WERI-Rb-1 (cell line): ENCODE results near the gene HOXC4.
A peak's percentile ranks its signal among the peaks of the same experiment; 100 is the strongest.

Experiments used
- DNase-seq: peaks from one replicate; pipeline ENCODE4 v3.0.0-alpha.2; 2020
- H3K27ac ChIP-seq: fragments of 250-450 bp; sonication (Bioruptor Pico); 2 replicates; pipeline ENCODE4 v1.5.1; 2020; ENCODE audit warnings: mild to moderate bottlenecking, moderate library complexity
- H3K27me3 ChIP-seq: fragments of 250-450 bp; sonication (Bioruptor Pico); 2 replicates; pipeline ENCODE4 v1.5.1; 2021; ENCODE audit warnings: mild to moderate bottlenecking, low read depth, moderate library complexity; ENCODE audit not compliant: insufficient read depth, severe bottlenecking
- H3K36me3 ChIP-seq: fragments of 250-450 bp; sonication (Bioruptor Pico); 2 replicates; pipeline ENCODE4 v1.5.1; 2020; ENCODE audit warnings: mild to moderate bottlenecking, moderate library complexity
- H3K4me3 ChIP-seq: 2 replicates; pipeline ENCODE4 v1.5.1; 2011; ENCODE audit warnings: low read depth, mild to moderate bottlenecking, control low read depth, low read length
- H3K9me3 ChIP-seq: fragments of 250-450 bp; sonication (Bioruptor Pico); 2 replicates; pipeline ENCODE4 v1.5.1; 2021; ENCODE audit warnings: mild to moderate bottlenecking, moderate library complexity; ENCODE audit not compliant: severe bottlenecking
- TF ChIP-seq, protein P1 (sequence below): IDR thresholded peaks from 2 replicates; pipeline ENCODE4 v1.5.1; 2011; ENCODE audit warnings: low read depth, mild to moderate bottlenecking, control low read depth, inconsistent platforms, low read length

The HOXC4 gene

DNA sequence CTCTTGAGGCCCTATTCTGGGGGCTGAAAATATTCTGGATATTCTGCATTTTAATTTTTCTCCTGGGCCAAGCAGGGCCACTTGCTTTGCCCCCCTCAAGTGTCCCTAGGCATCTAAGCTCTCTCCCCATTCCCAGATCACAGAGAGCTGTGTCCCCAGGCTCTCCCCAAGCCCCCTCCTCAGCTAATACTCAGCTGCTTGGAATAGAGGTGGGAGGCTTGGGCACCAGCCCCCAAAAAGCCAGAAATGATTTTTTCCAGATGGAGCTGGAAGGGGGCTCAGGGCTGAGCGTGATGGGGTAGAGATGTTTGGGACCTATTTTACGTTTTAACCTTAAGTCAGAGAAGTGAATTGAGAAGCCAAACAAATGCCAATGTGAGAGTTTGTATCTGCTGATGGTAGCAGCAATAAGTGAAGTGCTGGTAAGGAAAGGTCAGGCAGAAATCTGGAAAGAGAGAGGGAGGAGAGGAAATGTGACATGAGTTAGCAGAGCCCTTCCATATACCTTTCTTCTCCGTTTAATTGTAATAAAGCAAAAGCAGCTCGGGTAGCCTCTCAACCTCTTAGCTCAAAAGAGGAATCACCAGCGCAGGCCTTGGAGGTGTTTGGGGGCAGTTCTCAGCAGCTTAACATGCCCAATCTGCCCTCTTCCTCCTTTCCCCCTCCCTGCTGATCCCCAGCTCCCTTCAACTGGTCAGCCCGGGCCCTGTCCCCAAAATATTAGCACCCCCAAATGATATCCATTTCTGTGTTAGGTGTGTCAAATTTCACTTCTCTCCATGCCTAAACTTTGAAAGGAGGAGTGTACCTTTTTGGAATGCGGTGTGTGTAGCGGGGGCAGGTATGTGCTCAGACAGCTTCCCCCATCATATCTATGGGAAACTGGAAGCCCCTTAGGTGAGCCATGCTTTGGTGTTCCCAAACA is 30.4 kb upstream of the HOXC4 start:
- TF ChIP-seq, protein P1, sequence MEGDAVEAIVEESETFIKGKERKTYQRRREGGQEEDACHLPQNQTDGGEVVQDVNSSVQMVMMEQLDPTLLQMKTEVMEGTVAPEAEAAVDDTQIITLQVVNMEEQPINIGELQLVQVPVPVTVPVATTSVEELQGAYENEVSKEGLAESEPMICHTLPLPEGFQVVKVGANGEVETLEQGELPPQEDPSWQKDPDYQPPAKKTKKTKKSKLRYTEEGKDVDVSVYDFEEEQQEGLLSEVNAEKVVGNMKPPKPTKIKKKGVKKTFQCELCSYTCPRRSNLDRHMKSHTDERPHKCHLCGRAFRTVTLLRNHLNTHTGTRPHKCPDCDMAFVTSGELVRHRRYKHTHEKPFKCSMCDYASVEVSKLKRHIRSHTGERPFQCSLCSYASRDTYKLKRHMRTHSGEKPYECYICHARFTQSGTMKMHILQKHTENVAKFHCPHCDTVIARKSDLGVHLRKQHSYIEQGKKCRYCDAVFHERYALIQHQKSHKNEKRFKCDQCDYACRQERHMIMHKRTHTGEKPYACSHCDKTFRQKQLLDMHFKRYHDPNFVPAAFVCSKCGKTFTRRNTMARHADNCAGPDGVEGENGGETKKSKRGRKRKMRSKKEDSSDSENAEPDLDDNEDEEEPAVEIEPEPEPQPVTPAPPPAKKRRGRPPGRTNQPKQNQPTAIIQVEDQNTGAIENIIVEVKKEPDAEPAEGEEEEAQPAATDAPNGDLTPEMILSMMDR: no peak

DNA sequence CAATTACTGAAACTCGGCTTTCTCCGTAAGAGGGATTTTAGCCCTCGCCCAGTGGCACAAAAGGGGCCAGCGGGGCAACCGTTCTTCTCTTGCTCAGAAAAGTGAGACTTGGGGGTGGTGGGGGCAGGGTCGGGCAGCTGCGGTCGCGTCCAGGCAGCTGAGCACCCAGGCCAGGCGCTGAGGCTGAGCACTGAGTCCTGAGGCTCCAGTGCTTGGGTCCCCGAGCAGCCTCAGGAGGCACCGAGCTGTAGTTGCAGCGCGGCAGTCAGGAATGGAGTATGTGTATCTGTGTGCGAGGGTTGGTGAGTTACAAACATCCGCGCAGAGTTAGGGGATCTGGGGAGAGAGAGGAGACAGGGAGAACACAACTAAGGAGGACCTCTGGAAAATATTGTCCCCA is 29.5 kb upstream of the HOXC4 start:
- H3K27ac ChIP-seq: peak overlapping the region; percentile 97
- TF ChIP-seq, protein P1: no peak
- H3K9me3 ChIP-seq: no peaks in the 10 kb centered on the region
- DNase-seq: peak; percentile 58
- no peaks in the 10 kb centered on the region for H3K27me3 ChIP-seq
- H3K36me3 ChIP-seq: no peaks in the 10 kb centered on the region; the same call in 1 of the 2 replicates
- peak overlapping the region; percentile 33 for H3K4me3 ChIP-seq

More for the DNA sequence above, 30.4 kb upstream of the HOXC4 start:
- Histone ChIP-seq H3K27ac (peak overlapping the region; percentile 97), H3K36me3 (no peaks in the 10 kb centered on the region; the same call in 1 of the 2 replicates), H3K4me3 (peak overlapping the region; percentile 33), H3K27me3 (no peaks in the 10 kb centered on the region), H3K9me3 (no peaks in the 10 kb centered on the region)
- DNase-seq: no peak

DNA sequence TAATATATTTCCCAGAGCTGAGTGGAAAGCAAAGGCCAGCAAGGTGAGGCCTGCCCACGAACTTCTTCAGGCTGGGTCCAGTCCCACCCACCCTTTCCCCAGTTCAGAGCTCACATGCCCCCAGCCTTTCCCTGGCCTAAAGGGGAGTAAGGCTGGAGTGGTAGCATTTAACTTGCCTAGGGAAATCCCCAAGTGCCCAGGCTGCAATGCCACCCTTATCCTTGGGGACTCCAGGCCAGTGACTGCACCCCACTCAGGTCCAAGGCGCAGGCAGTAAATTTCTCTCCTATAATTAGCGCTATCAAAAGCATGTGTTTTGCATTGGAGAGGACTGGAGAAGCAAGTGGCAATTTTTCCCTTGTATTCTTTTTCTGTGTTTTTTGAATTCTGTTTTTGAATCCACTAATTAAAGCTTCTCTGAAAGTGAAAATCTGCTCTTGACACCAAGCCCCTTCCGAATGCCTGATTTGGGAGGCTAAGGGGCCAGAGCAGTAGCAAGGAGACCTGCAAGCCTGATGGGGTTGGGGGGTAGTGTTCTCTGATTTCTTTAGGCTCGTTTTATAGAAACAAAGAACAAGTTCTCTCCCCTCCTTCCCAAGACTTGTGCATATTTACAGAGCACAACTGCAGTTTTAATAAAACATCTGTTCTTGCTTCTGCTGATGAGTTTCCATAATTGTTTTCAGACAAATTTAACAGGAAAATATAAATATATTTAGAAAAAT is 28.9 kb upstream of the HOXC4 start:
- H3K27me3 ChIP-seq: no peaks in the 10 kb centered on the region
- no peaks in the 10 kb centered on the region for H3K9me3 ChIP-seq
- H3K27ac ChIP-seq: peak overlapping the region; percentile 97
- TF ChIP-seq, protein P1: no peak
- DNase-seq: no peak
- H3K36me3 ChIP-seq: no peaks in the 10 kb centered on the region; the same call in 1 of the 2 replicates
- H3K4me3 ChIP-seq: no peak overlapping the region; the same call in 1 of the 2 replicates

DNA sequence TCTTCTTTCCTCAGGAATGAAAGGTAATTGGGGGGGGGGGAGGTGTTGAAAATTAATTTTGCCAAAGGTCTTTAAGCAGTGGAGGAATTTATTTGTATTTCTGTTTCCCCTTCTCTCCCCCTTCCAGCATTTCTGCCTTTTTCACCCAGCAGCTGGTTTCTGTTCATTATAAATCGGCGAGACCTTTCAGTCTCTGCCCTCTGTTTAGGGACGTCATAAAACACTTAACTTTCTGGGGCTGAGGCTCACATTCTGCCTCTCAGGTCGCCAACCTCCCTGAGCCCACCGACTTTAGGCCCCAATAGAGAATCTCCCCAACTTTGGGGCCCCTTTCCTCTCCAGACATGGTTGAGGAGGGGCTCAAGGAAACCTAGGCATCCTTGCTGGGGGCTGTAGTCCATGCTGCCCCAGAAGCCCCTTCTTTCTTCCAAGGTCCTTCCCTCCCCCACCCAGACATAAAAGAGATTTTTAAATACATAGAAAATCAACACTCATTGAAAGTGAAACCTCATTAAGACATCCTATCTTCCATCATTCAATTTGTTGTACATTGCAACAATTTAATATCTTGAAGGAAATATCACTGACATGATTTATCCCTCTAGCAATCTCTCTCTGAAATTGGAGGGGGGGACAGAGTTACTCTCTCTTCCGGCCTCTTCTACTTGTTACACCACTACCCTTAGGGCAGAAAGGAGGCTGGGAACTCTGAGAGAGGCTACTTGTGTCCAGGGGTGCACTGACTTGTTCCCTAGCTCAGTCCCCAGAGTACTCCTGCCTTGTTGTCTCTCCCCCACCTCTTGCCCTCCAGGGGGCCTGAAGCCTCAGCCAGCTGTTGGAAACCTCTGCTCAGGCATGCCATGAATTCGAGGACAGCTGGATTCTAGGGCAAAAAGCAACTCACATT is 27.9 kb upstream of the HOXC4 start:
- H3K4me3 ChIP-seq: no peak overlapping the region
- no peak for DNase-seq
- TF ChIP-seq, protein P1: no peak
- H3K27me3 ChIP-seq: no peaks in the 10 kb centered on the region
- H3K36me3 ChIP-seq: no peaks in the 10 kb centered on the region; the same call in 1 of the 2 replicates
- H3K27ac ChIP-seq: no peak overlapping the region
- no peaks in the 10 kb centered on the region for H3K9me3 ChIP-seq
